ENCODE data around the gene SLC38A4.
"Not testable (repeated sequence)": the region's sequence is repeated elsewhere in the genome, so short reads cannot be mapped to it uniquely, and the experiment has no call there.

SLC38A4 gene

DNA sequence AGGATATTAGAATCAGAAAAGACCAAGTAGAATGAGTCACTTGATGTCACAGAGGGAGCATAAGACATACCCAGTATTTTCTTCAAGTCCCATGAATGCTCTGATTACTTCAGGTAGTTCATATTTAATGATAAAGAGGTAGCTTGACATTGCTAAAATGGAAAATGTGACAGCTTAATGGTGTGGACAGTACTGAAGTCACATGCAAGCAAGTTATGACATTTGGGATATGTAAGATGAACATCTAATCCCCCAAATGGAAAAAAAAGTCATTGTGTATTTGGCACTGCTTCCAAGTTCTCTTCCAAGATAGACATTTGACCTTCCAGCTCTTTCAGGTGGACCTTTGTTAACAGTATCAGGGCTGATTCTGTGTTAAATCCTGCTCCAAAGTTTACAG, 45.9 kb downstream of the SLC38A4 start:
- in situ Hi-C loops (cut with MboI; ENCODE audit: low sequenced_read_pairs) = no loop called here

DNA sequence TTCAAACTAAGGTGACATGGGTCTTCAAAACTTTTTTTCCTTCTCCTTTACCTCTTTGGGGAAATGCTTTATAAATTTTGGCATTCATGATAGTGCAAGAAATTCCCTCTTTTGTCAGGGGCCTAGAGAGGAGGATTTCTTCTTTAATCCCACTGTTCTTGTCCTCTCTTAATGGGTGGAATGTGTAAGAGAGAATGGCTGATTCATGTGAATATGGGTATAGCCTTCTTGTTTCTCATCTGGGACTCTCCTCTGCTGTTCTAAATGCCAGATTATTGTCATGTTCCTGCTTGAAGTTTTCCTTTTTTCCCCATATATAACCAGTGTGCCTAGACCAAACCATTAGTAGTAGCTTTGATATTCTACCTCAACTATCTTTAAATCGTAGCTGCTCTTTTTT, 46.7 kb downstream of the SLC38A4 start:
- in situ Hi-C loops (cut with MboI; ENCODE audit: low sequenced_read_pairs) = no loop called here

DNA sequence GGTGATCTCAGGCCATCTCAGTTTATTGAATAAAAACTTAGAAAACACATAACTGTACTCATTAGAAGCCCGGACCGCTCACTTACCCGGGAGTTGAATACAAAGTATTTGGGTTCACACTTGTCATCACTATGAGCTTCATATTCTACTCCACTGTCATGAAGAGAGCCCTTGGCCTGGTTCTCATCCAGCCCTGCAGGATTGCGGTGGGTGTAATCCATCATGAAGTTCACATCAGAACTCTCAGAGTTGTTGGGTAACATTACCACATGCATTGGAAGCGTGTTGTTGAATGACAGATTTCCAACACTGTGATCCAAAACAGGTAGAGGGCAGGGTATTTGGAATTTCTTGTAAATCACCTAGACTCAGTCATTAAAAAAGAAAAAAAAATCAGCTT, 47.4 kb downstream of the SLC38A4 start:
- in situ Hi-C loops (cut with MboI; ENCODE audit: low sequenced_read_pairs) = no loop called here

DNA sequence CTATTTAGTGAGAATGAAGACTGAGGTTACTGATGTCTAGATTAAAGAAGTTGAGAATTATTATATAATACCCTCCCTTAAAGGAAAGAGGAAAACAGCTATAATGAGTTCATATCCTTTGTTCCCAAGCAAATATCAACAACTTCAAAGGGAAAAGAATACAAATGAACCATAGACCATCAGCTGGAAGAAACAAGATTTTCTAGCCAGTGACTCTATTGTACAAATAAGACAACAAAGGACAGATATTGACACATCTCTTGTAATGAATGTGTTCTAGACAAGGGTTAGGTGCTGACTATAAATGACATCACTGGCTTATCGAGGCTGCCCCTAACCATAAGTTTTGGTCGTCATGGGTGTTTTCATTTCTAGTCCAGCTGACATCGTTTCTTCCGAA, 48.2 kb downstream of the SLC38A4 start:
- in situ Hi-C loops (cut with MboI; ENCODE audit: low sequenced_read_pairs) = no loop called here

DNA sequence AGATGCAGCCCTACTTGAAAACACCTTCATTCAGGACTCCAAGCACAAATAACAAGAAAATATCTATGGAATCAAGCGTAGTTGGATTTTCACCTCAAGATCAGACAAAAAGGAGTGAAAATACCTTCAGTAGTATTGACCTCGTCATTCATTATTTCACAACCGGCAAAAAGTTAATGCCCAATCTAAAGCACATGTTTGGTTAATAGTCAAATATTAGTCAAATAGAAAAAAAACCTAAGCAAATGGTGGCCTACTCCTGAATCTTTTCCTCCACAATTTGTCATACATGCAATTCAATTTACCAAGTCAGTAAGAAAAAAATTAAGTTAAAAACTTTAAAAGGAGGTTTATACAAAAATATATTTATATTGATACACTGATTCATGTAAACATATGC, 50.0 kb downstream of the SLC38A4 start:
- in situ Hi-C loops (cut with MboI; ENCODE audit: low sequenced_read_pairs) = no loop called here

DNA sequence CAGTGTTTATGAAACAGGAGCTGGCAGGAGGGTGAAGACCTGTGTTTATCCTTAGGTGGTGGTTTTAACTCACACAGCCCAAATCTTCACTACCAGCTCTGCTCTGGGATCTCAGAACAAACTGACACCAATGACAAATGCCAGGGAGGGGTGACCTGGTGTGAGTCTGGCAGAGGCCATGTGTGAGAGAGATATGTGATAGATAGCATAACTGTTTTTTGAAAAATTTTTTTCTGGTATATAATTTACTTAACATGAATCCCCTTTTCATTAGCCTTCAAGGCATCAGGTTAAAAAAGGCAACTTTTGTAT, 51.5 kb downstream of the SLC38A4 start:
- in situ Hi-C loops (cut with MboI; ENCODE audit: low sequenced_read_pairs) = no loop called here

DNA sequence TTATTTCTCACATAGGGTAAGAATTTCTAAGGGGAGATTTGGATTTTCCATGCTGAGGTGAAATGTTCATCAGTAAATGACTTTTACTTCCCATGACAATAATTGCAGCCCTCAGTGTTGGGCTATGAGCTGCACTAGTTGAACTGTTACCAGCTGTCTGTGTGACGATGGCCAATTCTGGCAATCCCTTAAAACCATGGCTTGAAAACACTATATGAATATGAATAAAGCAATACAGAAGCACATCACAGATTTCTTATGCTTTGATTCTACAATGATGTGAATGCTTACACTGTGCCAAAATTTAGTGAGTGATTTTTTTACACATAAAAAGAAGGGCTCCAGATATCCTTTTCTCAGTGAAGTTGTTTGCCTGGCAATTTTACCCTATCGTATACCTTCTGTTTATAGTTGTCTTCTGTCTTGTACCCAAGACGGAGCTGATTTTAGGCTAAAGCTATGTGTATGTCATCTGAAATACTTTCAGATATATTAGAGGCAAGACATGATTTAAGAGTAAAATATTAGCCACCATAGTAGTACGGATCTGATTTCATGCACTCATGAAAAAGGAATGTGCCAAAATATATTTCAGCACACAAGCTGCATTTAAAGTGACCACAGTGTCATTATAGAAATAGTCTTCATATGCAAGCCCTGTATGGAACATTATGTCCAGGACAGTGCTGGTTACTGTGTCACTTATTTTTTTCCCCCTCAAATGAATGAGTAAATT, 52.0 kb downstream of the SLC38A4 start:
- in situ Hi-C loops (cut with MboI; ENCODE audit: low sequenced_read_pairs) = no loop called here

DNA sequence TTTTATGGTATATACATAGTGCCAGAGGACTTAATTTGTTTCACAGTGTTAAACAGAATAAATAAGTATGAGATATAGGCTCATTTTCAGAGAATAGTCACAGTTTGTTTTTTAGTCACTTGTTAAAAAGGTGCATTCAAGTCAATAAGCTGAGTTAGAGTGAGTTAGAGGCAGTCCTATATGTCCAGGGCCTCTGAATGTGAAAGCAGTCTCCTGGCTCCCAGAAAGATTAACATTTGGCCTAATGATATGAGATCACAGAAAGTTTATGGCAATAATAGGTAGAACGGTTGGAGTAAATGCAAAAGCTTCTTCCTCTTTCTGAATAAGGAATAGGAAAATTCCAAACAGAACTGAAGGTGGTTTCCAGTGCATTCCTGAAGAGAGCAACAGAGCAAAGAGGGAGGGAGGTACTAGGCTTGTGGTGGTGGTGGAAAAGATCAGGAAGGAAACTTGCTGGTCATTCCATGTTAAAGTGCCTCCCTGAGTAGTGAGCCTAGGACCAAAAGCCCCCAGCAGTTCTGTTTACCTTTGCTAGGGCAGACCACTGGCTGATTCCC, 54.4 kb downstream of the SLC38A4 start:
- in situ Hi-C loops (cut with MboI; ENCODE audit: low sequenced_read_pairs) = no loop called here

DNA sequence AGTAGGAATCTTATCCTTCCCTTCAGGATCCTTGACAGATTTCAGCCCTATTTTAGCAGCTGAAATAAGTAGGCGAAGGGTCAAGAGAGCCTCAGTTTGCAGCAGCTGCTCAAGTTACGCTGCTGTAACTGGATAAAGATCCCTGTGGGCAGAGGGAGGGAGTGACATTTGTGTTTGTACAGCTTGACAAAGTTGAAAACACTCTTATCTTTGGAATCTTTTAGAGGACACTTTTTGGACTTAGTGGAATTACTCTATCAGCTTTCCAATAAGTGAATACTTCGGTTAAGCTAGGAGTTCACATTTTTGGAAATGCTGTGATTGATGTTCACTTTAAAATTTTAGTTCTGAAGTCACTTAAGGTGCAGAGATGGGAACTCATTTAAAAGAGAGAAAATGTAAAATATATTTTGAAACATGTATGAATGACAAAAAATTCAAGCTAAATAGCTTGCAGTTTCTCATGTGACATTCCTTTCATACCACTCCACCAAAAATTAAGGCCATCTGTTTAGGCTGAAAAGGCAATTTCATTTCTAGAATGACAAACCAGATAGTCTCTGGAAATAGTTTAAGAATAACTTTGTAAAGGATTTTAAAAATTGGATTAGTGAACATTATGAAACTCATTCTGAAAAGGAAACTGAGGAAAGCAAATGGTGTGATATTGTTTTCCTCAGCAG, 55.2 kb downstream of the SLC38A4 start:
- in situ Hi-C loops (cut with MboI; ENCODE audit: low sequenced_read_pairs) = no loop called here

DNA sequence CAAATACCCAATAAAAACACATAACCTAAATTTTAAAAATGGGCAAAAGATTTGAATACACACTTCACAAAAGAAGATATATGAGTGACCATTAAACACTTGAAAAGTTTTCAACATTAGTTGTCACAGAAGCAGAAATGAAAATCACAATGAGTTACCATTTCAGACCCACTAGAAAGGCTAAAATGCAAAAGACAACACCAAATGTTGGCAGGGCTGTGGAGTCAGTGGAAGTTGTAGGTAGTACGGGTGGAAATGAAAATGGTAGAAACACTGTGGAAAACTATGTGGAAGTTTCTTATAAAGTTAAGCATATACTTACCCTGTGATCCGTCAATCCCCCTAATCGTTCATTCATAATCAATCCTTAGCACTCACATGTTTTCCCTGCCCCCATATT, 61.8 kb downstream of the SLC38A4 start:
- in situ Hi-C loops (cut with MboI; ENCODE audit: low sequenced_read_pairs) = no loop called here

DNA sequence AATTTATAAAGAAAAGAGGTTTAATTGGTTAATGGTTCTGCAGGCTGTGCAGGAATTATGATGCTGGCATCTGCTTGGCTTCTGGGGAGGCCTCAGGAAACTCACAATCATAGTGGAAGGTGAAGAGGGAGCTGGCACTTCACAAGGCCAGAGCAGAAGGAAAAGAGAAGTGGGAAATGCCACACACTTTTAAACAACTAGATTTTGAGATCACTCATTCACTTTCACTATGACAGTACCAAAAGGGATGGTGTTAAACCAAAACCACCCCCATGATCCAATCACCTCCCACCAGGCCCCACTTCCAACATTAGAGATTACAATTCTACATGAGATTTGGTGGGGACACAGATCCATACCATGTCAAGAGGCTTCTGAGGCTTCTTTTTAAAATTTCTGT, 62.6 kb downstream of the SLC38A4 start:
- in situ Hi-C loops (cut with MboI; ENCODE audit: low sequenced_read_pairs) = no loop called here

DNA sequence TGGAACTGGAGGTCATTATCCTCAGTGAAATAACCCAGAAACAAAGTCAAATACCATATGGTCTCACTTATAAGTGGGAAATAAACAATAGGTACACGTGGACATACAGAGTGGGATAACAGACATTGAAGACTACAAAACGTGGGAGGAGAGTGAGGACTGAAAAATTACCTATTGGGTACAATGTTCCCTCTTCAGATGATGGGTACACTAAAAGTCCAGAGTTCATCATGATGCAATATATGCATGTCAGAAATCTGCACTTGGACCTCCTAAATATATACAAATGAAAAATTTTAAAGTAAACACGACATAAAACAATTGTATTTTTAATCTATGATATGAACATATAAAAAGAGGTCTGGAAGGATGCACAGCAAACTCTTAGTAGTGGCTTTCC, 71.2 kb downstream of the SLC38A4 start:
- in situ Hi-C loops (cut with MboI; ENCODE audit: low sequenced_read_pairs) = no loop called here

DNA sequence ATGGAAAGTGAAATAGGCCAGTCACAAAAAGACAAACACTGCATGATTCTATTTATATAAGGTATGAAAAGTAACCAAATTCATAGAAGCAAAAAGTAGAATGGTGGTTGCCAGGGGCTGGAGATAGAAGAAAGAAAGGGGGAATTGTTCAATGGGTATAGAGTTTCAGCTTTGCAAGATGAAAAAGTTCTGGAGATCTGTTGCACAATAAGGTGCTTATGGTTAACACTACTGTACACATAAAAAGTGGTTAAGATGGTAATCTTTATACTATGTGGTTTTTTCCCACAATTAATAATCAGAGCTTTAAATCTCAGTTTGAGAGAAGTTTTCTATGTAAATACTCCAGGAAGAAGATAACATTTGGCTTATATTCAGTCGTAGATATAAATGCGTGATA, 73.4 kb downstream of the SLC38A4 start:
- in situ Hi-C loops (cut with MboI; ENCODE audit: low sequenced_read_pairs) = no loop called here

DNA sequence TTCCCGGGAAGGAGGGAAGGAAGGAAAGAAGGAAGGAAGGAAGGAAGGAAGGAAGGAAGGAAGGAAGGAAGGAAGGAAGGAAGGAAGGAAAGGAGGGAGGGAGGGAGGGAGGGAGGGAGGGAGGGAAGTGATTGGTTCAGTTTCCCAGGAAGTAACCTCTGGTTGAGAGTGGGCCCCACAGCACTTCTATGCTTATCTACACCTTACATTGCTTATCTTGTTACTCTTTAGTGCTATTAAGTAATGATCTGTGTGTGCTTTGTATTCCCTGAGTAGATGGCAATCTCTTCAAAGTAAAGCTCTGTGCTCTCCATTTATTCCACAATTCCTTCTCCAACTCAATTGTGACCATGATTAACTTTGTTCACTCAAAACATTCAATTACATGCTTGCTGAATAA, 74.6 kb downstream of the SLC38A4 start:
- in situ Hi-C loops (cut with MboI; ENCODE audit: low sequenced_read_pairs) = no loop called here

DNA sequence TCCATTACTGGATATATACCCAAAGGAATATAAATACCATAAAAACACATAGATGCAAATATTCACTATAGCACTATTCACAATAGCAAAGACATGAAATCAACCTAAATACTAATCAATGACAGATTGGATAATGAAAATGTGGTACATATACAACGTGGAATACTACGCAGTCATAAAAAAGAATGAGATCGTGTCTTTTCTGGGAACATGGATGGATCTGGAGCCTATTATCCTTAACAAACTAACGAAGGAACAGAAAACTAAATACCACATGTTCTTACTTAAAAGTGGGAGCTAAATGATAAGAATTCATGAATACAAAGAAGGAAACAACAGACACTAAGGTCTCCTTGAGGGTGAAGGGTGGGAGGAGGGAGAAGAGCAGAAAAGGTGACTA, 76.5 kb downstream of the SLC38A4 start:
- in situ Hi-C loops (cut with MboI; ENCODE audit: low sequenced_read_pairs) = no loop called here

DNA sequence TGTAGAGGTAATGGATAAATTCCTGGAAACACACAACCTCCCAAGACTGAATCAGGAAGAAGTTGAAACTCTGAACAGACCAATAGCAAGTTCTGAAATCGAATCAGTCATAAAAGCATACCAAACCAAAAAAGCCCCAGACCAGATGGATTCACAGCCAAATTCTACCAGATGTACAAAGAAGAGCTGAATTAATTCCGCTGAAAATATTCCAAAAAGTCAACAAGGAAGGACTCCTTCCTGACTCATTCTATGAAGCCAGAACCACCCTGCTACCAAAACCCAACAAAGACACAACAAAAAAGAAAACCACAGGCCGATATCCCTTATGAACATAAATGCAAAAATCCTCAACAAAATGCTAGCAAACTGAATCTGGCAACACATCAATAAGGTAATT, 81.5 kb downstream of the SLC38A4 start:
- in situ Hi-C loops (cut with MboI; ENCODE audit: low sequenced_read_pairs) = no loop called here

DNA sequence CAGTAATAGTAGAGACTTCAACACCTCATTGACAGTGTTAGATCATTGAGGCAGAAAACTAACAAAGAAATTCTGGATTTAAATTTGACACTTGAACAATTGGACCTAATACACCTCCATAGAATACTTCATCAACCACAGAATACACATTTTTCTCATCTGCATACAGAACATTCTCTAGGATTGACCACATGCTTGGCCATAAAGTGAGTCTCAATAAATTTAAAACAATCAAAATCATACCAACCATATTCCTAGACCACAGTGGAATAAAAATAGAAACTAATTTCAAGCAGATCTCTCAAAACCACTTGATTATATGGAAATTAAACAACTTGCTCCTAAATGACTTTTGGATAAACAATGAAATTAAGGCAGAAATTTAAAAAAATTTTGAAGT, 82.3 kb downstream of the SLC38A4 start:
- in situ Hi-C loops (cut with MboI; ENCODE audit: low sequenced_read_pairs) = no loop called here

DNA sequence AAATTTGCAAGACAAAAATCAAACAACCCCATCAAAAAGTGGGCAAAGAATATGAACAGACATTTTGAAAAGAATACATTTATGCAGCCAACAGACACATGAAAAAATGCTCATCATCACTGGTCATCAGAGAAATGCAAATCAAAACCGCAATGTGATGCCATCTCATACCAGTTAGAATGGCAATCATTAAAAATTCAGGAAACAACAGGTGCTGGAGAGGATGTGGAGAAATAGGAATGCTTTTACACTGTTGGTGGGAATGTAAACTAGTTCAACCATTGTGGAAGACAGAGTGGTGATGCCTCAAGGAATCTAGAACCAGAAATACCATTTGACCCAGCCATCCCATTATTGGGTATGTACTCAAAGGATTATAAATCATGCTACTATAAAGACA, 83.5 kb downstream of the SLC38A4 start:
- in situ Hi-C loops (cut with MboI; ENCODE audit: low sequenced_read_pairs) = not testable (repeated sequence)

DNA sequence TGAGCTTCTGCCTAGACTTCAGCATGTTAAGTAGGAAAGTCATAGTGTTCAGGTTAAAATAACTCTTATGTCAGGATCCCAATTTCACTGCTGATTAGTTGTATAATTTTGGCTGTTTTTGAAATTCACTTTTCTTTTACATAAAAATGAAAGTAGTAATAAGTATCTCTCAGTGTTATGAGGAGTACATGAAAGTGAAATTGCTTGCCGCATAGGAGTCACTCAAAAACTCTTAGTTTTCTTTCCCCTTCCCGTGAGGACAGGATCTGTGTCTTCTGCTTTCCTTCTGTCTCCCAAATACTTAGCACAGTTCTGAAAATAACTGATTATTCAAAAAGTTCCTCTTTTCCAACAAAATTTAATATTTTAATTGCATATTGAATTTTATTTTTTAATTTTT, 100.5 kb downstream of the SLC38A4 start:
- in situ Hi-C loops (cut with MboI; ENCODE audit: low sequenced_read_pairs) = no loop called here

DNA sequence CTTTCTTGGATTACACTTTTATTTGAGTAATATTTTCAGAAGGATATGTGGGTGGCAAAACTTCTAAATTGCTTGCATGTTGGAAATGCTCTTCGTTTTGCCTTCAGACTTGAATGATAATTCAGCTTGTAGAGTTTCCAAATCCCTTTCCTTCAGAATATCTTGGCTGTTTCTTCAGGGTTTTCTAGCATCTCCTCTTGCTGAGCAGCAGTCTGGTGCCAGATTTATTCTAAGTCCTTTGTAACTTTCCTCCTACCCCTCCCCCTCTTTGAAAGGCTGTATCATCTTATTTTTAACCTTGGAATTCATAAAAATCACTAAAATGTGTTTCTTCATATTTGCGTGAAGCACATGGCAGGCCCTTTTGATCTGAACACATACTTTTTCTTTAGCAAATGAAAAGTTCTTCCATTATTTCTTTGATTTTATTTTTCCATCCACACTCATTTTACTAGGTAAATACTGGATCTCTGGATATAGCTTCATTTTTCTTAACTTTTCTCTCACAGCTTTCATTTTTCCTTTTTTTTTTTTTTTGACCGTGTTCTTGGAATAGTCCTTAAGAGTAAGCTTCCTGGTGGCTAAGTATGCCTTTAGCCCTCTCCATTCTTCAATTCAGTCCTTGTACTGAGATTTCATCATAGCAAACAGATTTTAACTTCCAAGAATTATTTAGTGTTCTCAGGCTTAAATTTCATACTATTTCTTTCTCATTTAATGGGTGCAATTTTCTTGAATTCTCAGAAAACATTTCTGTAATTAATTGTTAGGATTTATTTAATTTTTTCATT, 102.0 kb downstream of the SLC38A4 start:
- in situ Hi-C loops (cut with MboI; ENCODE audit: low sequenced_read_pairs) = no loop called here

DNA sequence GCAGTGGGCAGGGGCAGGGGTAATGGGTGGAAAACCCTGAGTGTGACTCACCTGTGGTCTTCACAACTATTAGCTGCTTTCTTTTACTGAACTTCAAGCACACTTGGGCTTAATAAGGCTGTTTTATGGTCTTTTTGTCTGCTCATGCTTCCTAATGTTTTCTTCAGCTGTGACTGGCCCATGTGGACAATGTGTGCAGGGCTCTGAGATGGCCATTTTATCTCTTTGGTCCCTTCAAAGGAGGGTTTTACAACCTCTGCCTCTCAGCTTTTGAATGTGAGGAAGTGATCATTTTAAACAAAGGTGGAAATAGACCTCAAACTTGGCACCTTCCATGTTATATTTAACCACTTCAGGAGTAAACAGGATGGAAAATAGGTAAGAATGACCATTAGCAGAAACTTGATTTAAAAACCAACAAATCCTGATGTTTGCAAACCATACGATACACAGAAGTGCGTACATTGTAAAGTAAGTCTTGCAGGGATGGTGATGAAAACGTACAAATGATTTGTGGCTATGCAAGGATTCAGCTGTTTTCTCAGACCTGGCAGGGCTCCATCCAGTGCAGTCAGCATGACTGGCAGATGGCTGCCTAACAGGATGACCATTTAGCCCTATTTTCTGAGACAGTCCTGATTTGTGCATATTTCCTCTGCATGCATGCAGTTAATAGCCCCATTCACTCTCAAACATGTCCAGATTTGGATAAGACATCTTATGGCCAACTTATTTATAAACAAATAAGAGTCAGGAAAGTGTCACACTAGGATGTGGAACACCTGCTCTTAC, 103.2 kb downstream of the SLC38A4 start:
- in situ Hi-C loops (cut with MboI; ENCODE audit: low sequenced_read_pairs) = no loop called here
